Right kidney (tissue), 1 donor: ENCODE measurements around the gene UBAC1.
"Not testable (repeated sequence)": the region's sequence is repeated elsewhere in the genome, so short reads cannot be mapped to it uniquely, and the experiment has no call there.

Source experiments
- DNase-seq: peaks from one replicate; pipeline ENCODE4 v3.0.0-alpha.2; 2016

UBAC1 gene

GRCh38 chr9:135959814-135960213, 1.4 kb downstream of the UBAC1 start:
- no peak for DNase-seq

- no peak for DNase-seq
Observed at GRCh38 chr9:135958485-135958884, 2.7 kb downstream of the UBAC1 start.

DNA sequence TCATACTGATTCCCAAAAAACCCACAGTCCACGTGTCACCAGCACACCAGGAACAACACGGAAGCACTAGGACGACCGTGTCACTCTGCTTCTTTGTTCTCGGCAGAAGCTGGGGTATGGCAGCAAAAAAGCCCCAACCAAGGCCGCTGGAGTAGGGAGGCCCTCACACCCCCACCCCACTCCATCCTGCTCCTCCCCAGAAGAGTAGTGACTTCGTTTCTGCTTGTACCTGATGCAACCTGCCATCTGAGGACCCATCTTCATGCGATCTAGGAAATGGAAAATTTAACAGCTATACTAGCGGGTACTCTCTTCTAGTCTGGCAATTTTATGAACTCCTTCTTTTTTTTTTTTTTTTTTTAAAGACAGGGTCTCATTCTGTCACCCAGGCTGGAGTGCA, 3.7 kb downstream of the UBAC1 start:
- no peak for DNase-seq

DNA sequence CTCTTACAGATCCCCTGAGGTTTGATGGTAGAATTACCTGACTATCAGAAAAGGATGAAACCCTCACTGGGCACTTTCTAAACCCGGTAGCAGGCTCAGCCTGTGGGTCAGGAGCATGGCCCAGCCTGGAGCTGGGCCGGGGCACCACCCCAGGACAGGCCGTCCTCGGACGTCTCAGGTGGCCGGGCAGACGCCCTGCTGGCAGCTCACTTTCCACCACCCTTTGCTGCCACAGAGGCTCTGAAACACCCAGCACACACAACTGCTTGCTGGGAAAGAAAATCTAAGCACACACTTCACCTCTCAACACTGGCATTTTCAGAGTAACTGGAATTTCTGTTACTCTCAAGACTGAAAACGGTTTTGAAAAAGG, 4.4 kb downstream of the UBAC1 start:
- DNase-seq = no peak

DNA sequence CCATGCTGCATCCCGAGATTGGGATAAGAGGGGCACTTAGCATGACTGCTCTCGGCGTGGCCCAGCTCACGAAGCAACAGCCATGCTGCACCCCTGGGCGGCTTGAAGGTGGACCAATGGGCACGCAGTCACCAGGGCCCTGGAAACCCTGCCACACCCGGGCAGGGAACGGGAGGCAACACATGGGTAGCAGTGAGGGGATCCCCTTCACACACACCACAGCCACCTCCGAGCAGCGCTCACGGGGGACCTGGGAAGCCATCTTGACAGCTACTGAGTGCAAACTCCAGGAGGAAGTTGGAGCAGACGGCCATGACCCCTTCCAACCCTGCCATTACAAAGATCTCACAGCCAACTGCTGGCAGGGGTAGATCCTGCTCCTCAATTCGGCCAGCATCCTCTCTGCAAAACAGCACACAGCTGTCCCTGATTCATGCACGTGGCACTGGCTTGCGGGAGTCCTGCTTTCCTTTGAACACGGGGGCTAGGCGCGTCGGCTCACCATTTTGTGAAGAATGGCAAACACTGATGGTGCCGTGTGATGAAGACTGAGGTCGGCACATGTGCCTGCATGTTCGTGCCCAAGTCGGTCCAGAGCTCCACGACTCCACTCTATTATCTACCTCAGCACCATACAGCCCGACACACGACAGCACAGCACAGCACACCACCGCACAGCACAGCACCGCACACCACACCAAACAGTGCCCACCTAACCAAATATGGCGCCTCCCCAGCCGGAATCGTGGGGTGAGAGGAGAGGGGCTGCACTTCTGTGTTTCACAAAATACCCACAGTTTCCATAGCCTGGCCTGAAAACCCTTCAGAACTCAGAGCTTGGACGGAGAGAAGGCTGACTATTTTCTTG, 5.0 kb downstream of the UBAC1 start:
- DNase-seq = no peak

- no peak for DNase-seq
Observed at GRCh38 chr9:135952664-135953206, 8.4 kb downstream of the UBAC1 start.

GRCh38 chr9:135951889-135952663, 9.1 kb downstream of the UBAC1 start:
- DNase-seq = peak; percentile 67

DNA sequence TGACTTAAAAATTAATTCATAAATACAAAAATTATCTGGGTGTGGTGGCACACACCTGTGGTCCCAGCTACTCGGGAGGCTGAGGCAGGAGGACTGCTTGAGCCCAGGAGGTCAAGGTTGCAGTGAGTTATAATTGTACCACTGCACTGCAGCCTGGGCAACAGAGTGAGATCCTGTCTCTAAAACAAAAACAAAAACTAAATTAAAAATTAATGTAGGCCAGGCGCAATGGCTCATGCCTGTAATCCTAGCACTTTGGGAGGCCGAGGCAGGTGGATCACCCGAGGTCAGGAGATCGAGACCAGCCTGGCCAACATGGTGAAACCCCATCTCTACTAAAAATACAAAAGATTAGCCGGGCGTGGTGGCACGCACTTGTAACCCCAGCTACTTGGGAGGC, 9.9 kb downstream of the UBAC1 start:
- not testable (repeated sequence) for DNase-seq

DNA sequence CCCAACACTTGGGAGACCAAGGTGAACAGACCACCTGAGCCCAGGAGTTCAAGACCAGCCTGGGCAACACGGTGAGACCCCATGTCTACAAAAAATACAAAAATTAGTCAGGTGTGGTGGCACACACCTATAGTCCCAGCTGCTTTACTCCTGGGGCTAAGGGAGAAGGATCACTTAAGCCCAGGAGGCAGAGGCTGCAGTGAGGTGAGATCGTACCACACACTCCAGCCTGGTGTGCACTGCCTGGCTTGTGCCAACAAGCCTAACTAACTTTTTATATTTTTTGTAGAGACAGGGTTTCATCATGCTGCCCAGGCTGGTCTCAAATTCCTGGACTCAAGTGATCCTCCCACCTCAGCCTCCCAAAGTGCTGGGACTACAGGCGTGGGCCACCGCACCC, 10.3 kb downstream of the UBAC1 start:
- DNase-seq = not testable (repeated sequence)

- DNase-seq = no peak
Observed at GRCh38 chr9:135950135-135950682, 11.0 kb downstream of the UBAC1 start.

DNA sequence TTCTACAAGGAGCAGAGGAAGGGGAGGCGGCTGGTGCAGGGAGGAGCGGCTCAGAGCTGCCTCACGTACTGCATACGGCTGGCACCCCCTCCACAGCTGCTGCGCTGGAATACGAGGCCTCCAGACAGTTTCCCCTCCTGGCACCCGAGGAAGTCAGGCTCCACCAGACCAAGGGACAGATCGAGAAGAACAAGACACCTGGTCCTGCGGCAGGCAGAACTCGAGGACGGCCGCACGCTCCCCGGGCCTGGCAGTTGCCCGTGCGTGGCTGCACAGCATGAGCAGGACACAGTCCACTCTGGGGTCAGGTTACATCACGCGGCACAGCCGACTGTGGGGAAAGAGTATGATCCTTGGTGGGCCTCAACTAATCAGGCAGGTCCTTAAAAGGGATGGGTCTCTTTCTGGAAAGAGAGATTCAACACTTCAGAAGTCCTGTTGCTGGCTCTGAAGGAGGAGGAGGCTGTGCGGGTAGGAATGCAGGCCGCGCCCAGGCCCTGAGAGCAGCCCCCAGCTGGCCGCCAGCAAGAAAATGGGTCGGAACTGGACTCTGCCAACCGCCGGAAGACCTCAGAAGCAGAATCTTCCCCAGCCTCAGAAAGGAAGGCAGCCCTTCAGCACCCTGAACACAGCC, 11.6 kb downstream of the UBAC1 start:
- DNase-seq = no peak

DNA sequence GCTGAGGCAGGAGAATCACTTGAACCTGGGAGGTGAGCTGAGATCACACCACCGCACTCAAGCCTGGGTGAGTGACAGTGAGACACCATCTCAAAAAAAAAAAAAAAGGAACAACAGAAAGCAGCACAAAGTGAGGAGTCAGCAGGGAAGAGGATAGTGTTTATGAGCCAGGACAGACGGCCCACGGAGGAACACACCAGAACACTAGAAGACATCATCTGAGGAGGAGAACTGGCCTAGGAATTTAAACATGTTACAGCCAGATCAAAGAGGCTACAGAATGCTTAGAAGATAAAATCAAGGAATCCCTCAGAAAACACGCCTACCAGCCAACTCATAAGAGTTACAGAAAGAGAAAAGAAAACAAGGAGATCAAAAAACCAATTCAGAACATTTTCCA, 12.2 kb downstream of the UBAC1 start:
- no peak for DNase-seq

GRCh38 chr9:135948446-135948845, 12.7 kb downstream of the UBAC1 start:
- no peak for DNase-seq

DNA sequence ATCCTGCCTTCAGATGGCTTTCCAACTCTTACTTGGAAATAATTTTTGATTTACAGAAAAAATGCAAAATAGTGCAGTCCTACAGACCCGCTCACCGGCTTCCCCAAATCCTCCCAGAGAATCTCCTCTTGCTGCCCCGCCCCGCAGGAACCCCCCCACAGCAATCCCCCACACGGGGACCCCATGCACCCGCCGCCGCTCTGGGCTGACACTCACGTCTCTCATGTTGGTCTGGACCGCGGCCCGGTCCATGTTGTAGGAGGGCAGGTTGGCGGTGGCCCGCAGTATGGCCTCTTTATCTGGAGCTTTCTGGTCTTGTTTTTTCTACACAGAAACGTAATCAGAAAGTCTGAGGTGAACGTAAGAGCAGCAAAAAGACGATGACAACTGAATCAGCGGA, 13.6 kb downstream of the UBAC1 start:
- no peak for DNase-seq

DNA sequence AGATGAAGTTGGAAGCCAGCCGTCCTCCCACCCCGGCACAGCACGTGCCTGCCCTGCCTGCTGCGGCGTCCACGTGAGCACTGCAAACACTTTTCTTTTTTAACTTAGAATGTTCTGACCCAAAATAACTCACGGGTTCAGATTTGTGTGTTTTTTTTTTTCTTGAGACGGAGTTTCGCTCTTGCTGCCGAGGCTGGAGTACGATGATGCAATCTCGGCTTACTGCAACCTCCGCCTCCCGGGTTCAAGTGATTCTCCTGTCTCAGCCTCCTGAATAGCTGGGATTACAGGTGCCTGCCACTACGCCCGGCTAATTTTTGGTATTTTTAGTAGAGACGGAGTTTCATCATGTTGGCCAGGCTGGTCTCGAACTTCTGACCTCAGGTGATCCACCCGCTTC, 14.1 kb downstream of the UBAC1 start:
- not testable (repeated sequence) for DNase-seq

- no peak for DNase-seq
Observed at GRCh38 chr9:135946392-135946994, 14.7 kb downstream of the UBAC1 start.

GRCh38 chr9:135945969-135946368, 15.2 kb downstream of the UBAC1 start:
- DNase-seq = no peak

- DNase-seq = no peak
Observed at GRCh38 chr9:135944444-135945252, 16.5 kb downstream of the UBAC1 start.

DNA sequence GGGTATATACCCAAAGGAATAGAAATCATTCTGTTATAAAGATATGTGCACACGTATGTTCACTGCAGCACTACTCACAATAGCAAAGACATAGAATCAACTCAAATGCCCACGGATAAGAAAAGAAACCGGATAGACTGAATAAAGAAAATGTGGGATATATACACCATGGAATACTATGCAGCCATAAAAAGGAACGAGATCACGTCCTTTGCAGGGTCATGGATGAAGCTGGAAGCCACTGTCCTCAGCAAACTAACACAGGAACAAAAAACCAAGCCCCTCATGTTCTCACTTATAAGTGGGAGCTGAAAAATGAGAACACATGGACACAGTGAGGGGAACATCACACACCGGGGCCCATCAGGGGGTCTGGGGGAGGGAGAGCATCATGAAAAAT, 17.6 kb downstream of the UBAC1 start:
- DNase-seq = not testable (repeated sequence)

GRCh38 chr9:135941288-135941995, 19.7 kb downstream of the UBAC1 start:
- DNase-seq = no peak
